Neural cell (in vitro differentiated cells): ENCODE data around the gene UQCC3. TPM values are rescaled to one million over a fixed set of nuclear protein-coding genes. Genes with fewer than 3 reads are reported as not detected.
A peak's percentile ranks its signal among the peaks of the same experiment; 100 is the strongest.

Source experiments
- H2AFZ ChIP-seq: fragments of 200-600, 300-800 bp; sonication (generic), shearing (Covaris generic); 2 replicates; pipeline ENCODE4 v1.6.0; 2014; ENCODE audit warnings: low read depth, mild to moderate bottlenecking, antibody characterized with exemption, low read length, moderate library complexity
- H3F3A ChIP-seq: fragments of 200-600 bp; shearing (Covaris generic); 2 replicates; pipeline ENCODE4 v1.6.1; 2016; ENCODE audit warnings: mild to moderate bottlenecking, moderate library complexity, mixed read lengths, antibody characterized with exemption, low read length; ENCODE audit not compliant: insufficient read depth, poor library complexity, severe bottlenecking
- H3K27ac ChIP-seq: fragments of 200-600, 300-800 bp; sonication (generic), shearing (Covaris generic); 2 replicates; pipeline ENCODE4 v1.5.1; 2014; ENCODE audit warnings: mild to moderate bottlenecking, low read length, moderate library complexity
- H3K27me3 ChIP-seq: fragments of 300-800, 200-600 bp; sonication (generic), shearing (Covaris generic); 2 replicates; pipeline ENCODE4 v1.6.0; 2014; ENCODE audit warnings: mild to moderate bottlenecking, low read depth, low read length, moderate library complexity; ENCODE audit not compliant: insufficient read depth
- H3K36me3 ChIP-seq: fragments of 300-800, 200-600 bp; sonication (generic), shearing (Covaris generic); 2 replicates; pipeline ENCODE4 v1.5.1; 2014; ENCODE audit warnings: mild to moderate bottlenecking, antibody characterized with exemption, low read length, moderate library complexity; ENCODE audit not compliant: insufficient read depth
- H3K4me2 ChIP-seq: fragments of 300-800, 200-600 bp; sonication (generic), shearing (Covaris generic); 2 replicates; pipeline ENCODE4 v1.6.0; 2014; ENCODE audit warnings: mild to moderate bottlenecking, low read length
- H3K4me3 ChIP-seq: fragments of 300-800, 200-600 bp; sonication (generic), shearing (Covaris generic); 2 replicates; pipeline ENCODE4 v1.5.1; 2014; ENCODE audit warnings: mild to moderate bottlenecking, low read length, moderate library complexity
- H3K79me2 ChIP-seq: fragments of 200-600 bp; shearing (Covaris generic); replicated peaks from 2 replicates; pipeline ENCODE4 v1.6.0; 2014; ENCODE audit warnings: mild to moderate bottlenecking, low read length, moderate library complexity; ENCODE audit not compliant: insufficient read depth
- H3K9ac ChIP-seq: fragments of 300-800, 200-600 bp; sonication (generic), shearing (Covaris generic); 2 replicates; pipeline ENCODE4 v1.6.1; 2016; ENCODE audit warnings: mild to moderate bottlenecking, low read length, mixed read lengths
- H3K9me2 ChIP-seq: fragments of 200-600 bp; shearing (Covaris generic); 2 replicates; pipeline ENCODE4 v1.6.1; 2016; ENCODE audit warnings: mild to moderate bottlenecking, low read length, mixed read lengths; ENCODE audit not compliant: insufficient read depth
- H3K9me3 ChIP-seq: fragments of 200-600, 300-800 bp; sonication (generic), shearing (Covaris generic); 2 replicates; pipeline ENCODE4 v1.6.1; 2016; ENCODE audit warnings: mild to moderate bottlenecking, mixed run types, low read length, moderate library complexity, mixed read lengths
- H4K20me1 ChIP-seq: fragments of 200-600 bp; shearing (Covaris generic); 2 replicates; pipeline ENCODE4 v1.6.1; 2016; ENCODE audit warnings: mild to moderate bottlenecking, mixed run types; ENCODE audit not compliant: insufficient read depth
- EP300 ChIP-seq: fragments of 450-650 bp; conservative IDR thresholded peaks from 2 replicates; pipeline ENCODE4 v1.6.1; 2014; ENCODE audit warnings: antibody characterized with exemption, mild to moderate bottlenecking, moderate library complexity; ENCODE audit not compliant: poor library complexity, severe bottlenecking
- EZH2 ChIP-seq: fragments of 200-600, 300-800 bp; shearing (Covaris generic), sonication (generic); IDR thresholded peaks from 2 replicates; pipeline ENCODE4 v1.6.1; 2014; ENCODE audit warnings: antibody characterized with exemption, low read length, borderline replicate concordance, mild to moderate bottlenecking; ENCODE audit not compliant: insufficient read depth, poor library complexity, severe bottlenecking
- MXI1 ChIP-seq: fragments of 450-650 bp; conservative IDR thresholded peaks from 2 replicates; pipeline ENCODE4 v1.6.1; 2014; ENCODE audit warnings: antibody characterized with exemption, mild to moderate bottlenecking; ENCODE audit not compliant: poor library complexity, severe bottlenecking
- POLR2AphosphoS5 ChIP-seq: IDR thresholded peaks from 2 replicates; pipeline ENCODE4 v1.6.1; 2012
- RAD21 ChIP-seq: fragments of 450-650 bp; conservative IDR thresholded peaks from 2 replicates; pipeline ENCODE4 v1.6.1; 2014; ENCODE audit warnings: antibody characterized with exemption, mild to moderate bottlenecking, moderate library complexity
- SMC3 ChIP-seq: fragments of 450-650 bp; conservative IDR thresholded peaks from 2 replicates; pipeline ENCODE4 v1.6.1; 2014; ENCODE audit warnings: antibody characterized with exemption, mild to moderate bottlenecking, moderate library complexity; ENCODE audit not compliant: poor library complexity
- TAF1 ChIP-seq: IDR thresholded peaks from 2 replicates; pipeline ENCODE4 v1.6.1; 2012; ENCODE audit warnings: low read depth
- polyA plus RNA-seq: library from polyadenylated mRNA; depleted of rRNA; stranded (reverse); fragments of >200 nt; gene quantifications from 2 replicates; pipeline ENCODE4 v1.2.3, GENCODE V29; 2014
- TF ChIP-seq, protein P1 (sequence below): fragments of 450-650 bp; IDR thresholded peaks from 2 replicates; pipeline ENCODE4 v1.5.1; 2014; ENCODE audit warnings: antibody characterized with exemption, mild to moderate bottlenecking, moderate library complexity; ENCODE audit not compliant: poor library complexity, severe bottlenecking
- TF ChIP-seq, protein P2 (sequence below): IDR thresholded peaks from 2 replicates; pipeline ENCODE4 v1.6.1; 2012; ENCODE audit warnings: borderline replicate concordance

Gene UQCC3
- polyA plus RNA-seq, 1 donor from 2014 or later = 8.4 TPM

DNA sequence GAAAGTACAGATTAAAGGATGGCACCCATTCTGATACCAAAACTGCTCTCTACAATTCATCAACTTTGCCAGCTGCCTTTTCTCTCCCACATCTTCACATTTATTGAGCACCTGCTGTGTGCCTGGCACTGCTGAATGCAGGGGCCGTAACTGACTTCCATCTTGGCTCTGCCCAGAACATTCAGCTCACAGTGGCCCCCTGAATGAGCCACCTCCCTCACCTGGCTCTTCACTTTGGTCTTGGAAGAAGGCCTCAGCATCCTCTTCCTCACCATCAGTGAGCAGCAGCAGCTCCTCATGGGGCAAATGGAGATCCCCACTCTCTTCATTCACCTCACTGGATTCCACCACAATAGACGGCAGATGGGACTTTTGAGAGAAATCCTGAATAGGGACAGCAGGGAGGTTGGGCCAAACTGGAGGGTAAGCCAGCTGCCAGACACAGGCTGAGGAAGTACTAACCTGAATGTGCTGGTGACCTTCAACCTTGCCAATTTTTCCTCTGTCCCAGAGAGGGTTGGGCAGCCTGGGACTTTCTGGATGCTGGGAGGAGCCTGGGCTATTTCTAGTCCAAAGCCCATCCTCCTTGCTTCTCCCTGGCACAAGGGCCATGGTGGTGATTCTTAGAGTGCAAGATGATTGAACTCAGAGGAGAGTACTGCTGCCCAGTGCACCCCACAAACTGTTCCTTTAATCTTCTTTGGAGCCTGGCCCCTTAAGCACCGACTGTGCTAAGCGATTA is 1.9 kb upstream of the UQCC3 start:
- H3K9me3 ChIP-seq = no peaks in the 10 kb centered on the region
- no peak overlapping the region for H3K4me3 ChIP-seq
- no peaks in the 10 kb centered on the region for H3F3A ChIP-seq
- H3K9me2 ChIP-seq = no peaks in the 10 kb centered on the region
- H3K9ac ChIP-seq = no peak overlapping the region
- H3K79me2 ChIP-seq = peaks cover 10% of the 10 kb centered on the region
- H2AFZ ChIP-seq = no peak overlapping the region
- H3K36me3 ChIP-seq = no peaks in the 10 kb centered on the region
- no peaks in the 10 kb centered on the region for H3K27me3 ChIP-seq
- H4K20me1 ChIP-seq = no peaks in the 10 kb centered on the region
- no peak overlapping the region for H3K4me2 ChIP-seq
- no peak overlapping the region for H3K27ac ChIP-seq
- TF ChIP-seq MXI1 (no peak), EZH2 (no peak), RAD21 (no peak), POLR2AphosphoS5 (no peak), EP300 (no peak), TAF1 (no peak), SMC3 (no peak)
- TF ChIP-seq, protein P1, sequence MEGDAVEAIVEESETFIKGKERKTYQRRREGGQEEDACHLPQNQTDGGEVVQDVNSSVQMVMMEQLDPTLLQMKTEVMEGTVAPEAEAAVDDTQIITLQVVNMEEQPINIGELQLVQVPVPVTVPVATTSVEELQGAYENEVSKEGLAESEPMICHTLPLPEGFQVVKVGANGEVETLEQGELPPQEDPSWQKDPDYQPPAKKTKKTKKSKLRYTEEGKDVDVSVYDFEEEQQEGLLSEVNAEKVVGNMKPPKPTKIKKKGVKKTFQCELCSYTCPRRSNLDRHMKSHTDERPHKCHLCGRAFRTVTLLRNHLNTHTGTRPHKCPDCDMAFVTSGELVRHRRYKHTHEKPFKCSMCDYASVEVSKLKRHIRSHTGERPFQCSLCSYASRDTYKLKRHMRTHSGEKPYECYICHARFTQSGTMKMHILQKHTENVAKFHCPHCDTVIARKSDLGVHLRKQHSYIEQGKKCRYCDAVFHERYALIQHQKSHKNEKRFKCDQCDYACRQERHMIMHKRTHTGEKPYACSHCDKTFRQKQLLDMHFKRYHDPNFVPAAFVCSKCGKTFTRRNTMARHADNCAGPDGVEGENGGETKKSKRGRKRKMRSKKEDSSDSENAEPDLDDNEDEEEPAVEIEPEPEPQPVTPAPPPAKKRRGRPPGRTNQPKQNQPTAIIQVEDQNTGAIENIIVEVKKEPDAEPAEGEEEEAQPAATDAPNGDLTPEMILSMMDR = no peak
- TF ChIP-seq, protein P2, sequence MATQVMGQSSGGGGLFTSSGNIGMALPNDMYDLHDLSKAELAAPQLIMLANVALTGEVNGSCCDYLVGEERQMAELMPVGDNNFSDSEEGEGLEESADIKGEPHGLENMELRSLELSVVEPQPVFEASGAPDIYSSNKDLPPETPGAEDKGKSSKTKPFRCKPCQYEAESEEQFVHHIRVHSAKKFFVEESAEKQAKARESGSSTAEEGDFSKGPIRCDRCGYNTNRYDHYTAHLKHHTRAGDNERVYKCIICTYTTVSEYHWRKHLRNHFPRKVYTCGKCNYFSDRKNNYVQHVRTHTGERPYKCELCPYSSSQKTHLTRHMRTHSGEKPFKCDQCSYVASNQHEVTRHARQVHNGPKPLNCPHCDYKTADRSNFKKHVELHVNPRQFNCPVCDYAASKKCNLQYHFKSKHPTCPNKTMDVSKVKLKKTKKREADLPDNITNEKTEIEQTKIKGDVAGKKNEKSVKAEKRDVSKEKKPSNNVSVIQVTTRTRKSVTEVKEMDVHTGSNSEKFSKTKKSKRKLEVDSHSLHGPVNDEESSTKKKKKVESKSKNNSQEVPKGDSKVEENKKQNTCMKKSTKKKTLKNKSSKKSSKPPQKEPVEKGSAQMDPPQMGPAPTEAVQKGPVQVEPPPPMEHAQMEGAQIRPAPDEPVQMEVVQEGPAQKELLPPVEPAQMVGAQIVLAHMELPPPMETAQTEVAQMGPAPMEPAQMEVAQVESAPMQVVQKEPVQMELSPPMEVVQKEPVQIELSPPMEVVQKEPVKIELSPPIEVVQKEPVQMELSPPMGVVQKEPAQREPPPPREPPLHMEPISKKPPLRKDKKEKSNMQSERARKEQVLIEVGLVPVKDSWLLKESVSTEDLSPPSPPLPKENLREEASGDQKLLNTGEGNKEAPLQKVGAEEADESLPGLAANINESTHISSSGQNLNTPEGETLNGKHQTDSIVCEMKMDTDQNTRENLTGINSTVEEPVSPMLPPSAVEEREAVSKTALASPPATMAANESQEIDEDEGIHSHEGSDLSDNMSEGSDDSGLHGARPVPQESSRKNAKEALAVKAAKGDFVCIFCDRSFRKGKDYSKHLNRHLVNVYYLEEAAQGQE = no peak

DNA sequence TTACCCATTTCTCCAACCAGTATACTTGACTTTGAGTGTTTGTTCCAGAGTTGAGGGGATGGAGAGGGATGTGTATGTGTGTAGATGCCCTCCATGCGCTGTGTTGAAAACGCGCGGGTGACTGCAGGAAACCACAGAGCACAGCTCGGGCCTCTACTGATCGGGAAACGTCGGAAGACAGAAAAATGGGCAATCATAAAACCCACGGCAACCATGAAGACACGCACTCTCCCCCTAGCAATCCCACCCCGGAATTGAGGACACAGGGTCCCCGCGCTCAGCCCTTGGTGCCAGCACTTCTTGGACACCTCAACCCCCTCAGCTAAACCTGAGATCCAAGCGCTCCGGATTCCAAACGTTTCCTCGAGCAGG is 251 bp upstream of the UQCC3 start:
- H3K27ac ChIP-seq = peak overlapping the region; percentile 86
- peak overlapping the region; percentile 82 for H3K9ac ChIP-seq
- H3K36me3 ChIP-seq = no peaks in the 10 kb centered on the region

More for the DNA sequence above, 251 bp upstream of the UQCC3 start:
- H3K9me3 ChIP-seq = no peaks in the 10 kb centered on the region
- no peaks in the 10 kb centered on the region for H4K20me1 ChIP-seq
- peak overlapping the region; percentile 99 for H3K4me2 ChIP-seq
- H3K27me3 ChIP-seq = no peaks in the 10 kb centered on the region
- TF ChIP-seq MXI1 (no peak), EZH2 (no peak), POLR2AphosphoS5 (no peak), SMC3 (no peak), TAF1 (no peak), RAD21 (no peak), EP300 (no peak)
- TF ChIP-seq, protein P1 = no peak
- TF ChIP-seq, protein P2 = no peak
- peak overlapping the region; percentile 89 for H3K4me3 ChIP-seq
- peak overlapping the region; percentile 77 for H2AFZ ChIP-seq
- no peaks in the 10 kb centered on the region for H3F3A ChIP-seq
- peaks cover 10% of the 10 kb centered on the region for H3K79me2 ChIP-seq
- no peaks in the 10 kb centered on the region for H3K9me2 ChIP-seq
